Lower lobe of right lung (tissue), 2 donors: Measurements from ENCODE around the gene GMDS. TPM values are rescaled to one million over a fixed set of nuclear protein-coding genes. Genes with fewer than 3 reads are reported as not detected.

ENCODE experiments used
- ATAC-seq, 2 donors: fragments of 200-7000 bp; cut with Tn5 transposase; one replicate each; pipeline ENCODE4 v1.9.1; 2020 to 2022; ENCODE audit warnings: mild to moderate bottlenecking in 2 of 2, moderate library complexity in 2 of 2
- DNase-seq: peaks from one replicate; pipeline ENCODE4 v3.0.0-alpha.2; 2020
- H3K27ac ChIP-seq: fragments of 200-600 bp; one replicate; pipeline ENCODE4 v1.8.0; 2022
- H3K27me3 ChIP-seq: fragments of 200-600 bp; one replicate; pipeline ENCODE4 v1.8.0; 2022; ENCODE audit warnings: low read depth
- H3K36me3 ChIP-seq: fragments of 200-600 bp; one replicate; pipeline ENCODE4 v1.8.0; 2022; ENCODE audit warnings: mild to moderate bottlenecking
- H3K4me1 ChIP-seq: fragments of 200-600 bp; one replicate; pipeline ENCODE4 v1.8.0; 2022
- H3K4me3 ChIP-seq: fragments of 200-600 bp; one replicate; pipeline ENCODE4 v1.8.0; 2022; ENCODE audit warnings: mild to moderate bottlenecking
- H3K9me3 ChIP-seq: fragments of 200-600 bp; one replicate; pipeline ENCODE4 v1.8.0; 2022
- intact Hi-C: fragments of 100-400 bp; cut with DNase I; formaldehyde crosslinking; loops from one replicate; pipeline ENCODE4 v1.11.0; 2022
- total RNA-seq: library from RNA; stranded (reverse); fragmentation: NEBNext Ultra II Directional; extraction: Animal tissue kit (Norgen Biotek cat#: 25700); gene quantifications from one replicate; pipeline ENCODE4 v1.2.1, GENCODE V29; 2021
- TF ChIP-seq, protein P1 (sequence below): fragments of 200-600 bp; IDR thresholded peaks from one replicate; pipeline ENCODE4 v1.8.0; 2022; ENCODE audit warnings: antibody characterized with exemption, mild to moderate bottlenecking
- donor health status: DM: no; HTN: yes; CAD: no; lungs with severe emphysema.

GMDS gene
- total RNA-seq, 1 donor from 2014 or later, result 12.7 TPM

DNA sequence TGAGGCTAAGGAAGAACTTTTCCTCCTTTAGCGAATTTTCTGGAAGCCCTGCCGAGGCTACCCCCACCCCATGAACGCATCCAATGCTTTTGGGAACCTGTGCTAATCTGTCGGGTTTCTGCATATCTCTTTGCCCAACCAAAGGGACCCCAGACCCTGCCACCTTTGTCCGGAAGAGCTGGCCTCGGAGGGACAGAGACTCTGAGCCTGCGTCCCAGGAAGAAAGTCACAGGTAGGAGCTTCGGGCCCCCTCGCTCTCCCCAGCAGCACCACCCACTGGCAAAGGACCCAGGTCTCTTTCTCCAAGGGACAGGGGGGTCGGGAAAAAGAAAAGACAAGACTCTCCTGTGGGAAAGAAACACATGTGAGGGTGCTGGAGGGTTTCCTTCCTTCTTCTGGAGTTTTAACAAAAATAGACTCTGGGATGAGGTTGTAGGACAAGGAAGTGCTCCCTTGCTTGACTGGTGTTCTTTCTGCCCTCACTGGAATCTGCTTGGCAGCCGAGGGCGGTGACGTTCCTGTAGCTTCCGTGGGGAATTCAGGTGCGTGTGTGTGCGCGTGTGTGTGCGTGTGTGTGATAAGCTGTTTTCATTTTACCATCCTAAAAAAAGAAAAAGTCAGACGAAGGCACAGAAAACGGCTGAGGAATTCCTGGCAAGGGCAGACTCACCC is 652.0 kb downstream of the GMDS start:
- Histone ChIP-seq H3K27me3 (peaks cover 36% of the 10 kb centered on the region), H3K9me3 (no peaks in the 10 kb centered on the region), H3K27ac (no peak overlapping the region), H3K4me1 (no peaks in the 10 kb centered on the region), H3K36me3 (no peaks in the 10 kb centered on the region), H3K4me3 (no peak overlapping the region)
- DNase-seq (no peak), ATAC-seq (no peak)
- intact Hi-C loops, result loop anchor here (10.0 kb wide), 1 partner anchor 511 kb away; no protein-coding TSS in a partner anchor
- TF ChIP-seq, protein P1, sequence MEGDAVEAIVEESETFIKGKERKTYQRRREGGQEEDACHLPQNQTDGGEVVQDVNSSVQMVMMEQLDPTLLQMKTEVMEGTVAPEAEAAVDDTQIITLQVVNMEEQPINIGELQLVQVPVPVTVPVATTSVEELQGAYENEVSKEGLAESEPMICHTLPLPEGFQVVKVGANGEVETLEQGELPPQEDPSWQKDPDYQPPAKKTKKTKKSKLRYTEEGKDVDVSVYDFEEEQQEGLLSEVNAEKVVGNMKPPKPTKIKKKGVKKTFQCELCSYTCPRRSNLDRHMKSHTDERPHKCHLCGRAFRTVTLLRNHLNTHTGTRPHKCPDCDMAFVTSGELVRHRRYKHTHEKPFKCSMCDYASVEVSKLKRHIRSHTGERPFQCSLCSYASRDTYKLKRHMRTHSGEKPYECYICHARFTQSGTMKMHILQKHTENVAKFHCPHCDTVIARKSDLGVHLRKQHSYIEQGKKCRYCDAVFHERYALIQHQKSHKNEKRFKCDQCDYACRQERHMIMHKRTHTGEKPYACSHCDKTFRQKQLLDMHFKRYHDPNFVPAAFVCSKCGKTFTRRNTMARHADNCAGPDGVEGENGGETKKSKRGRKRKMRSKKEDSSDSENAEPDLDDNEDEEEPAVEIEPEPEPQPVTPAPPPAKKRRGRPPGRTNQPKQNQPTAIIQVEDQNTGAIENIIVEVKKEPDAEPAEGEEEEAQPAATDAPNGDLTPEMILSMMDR, result no peak

DNA sequence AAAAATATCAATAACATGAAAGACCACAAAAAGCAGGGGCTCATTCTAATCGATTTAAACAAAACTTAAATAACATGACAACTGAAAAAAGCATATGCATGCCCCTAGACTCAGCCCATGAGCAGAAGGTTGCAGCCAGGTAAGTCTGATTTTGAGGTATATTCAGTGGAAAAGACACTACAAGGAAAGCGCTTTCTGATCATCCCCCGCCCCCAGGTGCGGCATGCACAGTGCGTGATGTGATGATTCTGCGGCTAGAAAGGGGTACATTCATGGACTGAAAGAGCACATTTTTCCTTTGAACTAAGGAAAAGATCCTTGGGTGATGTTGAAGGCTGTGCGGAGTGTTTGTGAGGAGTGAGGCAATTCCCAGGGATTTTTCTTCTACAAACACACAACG is 652.6 kb downstream of the GMDS start:
- no peak overlapping the region for H3K27ac ChIP-seq
- intact Hi-C loops, result loop anchor here (10.0 kb wide), 1 partner anchor 512 kb away; no protein-coding TSS in a partner anchor
- no peak for ATAC-seq

DNA sequence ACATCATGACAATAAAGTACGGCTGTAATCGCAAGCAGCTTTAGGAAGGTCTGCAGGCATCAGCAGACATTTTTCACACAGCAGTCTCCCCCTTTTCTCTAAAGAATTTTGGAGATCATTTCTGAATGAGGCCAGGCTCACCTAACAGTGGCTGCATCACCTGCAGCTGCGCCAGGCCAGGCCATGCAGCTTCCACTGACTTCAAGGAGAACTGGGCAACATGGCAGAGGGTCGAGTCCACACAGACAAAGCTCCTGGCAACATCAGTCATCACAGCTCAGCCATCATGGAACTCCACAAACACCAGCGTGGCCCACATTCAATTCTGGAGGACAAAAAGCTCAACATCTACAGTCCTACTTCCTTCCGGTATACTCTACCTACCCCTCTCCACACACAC is 653.5 kb downstream of the GMDS start:
- Histone ChIP-seq H3K4me3 (no peak overlapping the region), H3K27me3 (peaks cover 32% of the 10 kb centered on the region), H3K4me1 (no peaks in the 10 kb centered on the region), H3K27ac (no peak overlapping the region), H3K36me3 (no peaks in the 10 kb centered on the region), H3K9me3 (no peaks in the 10 kb centered on the region)
- intact Hi-C loops, result loop anchor here (10.0 kb wide), 1 partner anchor 513 kb away; no protein-coding TSS in a partner anchor
- TF ChIP-seq, protein P1, result no peak
- ATAC-seq, result no peak
- DNase-seq, result no peak

More for the DNA sequence above, 652.6 kb downstream of the GMDS start:
- Histone ChIP-seq H3K4me3 (no peak overlapping the region), H3K36me3 (no peaks in the 10 kb centered on the region), H3K27me3 (peaks cover 32% of the 10 kb centered on the region), H3K4me1 (no peaks in the 10 kb centered on the region), H3K9me3 (no peaks in the 10 kb centered on the region)
- no peak for DNase-seq
- TF ChIP-seq, protein P1, result no peak

DNA sequence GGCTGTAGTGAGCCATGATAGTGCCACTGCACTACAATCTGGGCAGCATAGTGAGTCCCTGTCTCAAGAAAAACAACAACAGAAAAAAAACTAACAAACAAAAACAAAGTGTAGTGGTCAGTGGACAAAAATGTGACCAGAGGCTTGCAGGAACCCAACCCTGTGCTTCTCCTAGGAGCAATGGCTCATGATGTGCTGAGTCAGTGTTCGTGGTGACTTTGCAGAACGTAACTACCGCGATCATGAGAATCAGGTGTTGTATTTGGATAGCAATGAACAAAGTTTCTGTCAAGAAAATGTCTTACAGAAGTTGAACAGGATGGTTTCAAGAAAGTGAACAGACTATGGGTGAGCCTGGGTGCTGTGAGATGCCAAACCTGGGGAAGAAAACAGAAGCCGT is 654.2 kb downstream of the GMDS start:
- no peaks in the 10 kb centered on the region for H3K36me3 ChIP-seq
- intact Hi-C loops, result loop anchor here (10.0 kb wide), 1 partner anchor 514 kb away; no protein-coding TSS in a partner anchor
- H3K9me3 ChIP-seq, result no peaks in the 10 kb centered on the region
- no peak for DNase-seq
- TF ChIP-seq, protein P1, result no peak
- no peak overlapping the region for H3K4me3 ChIP-seq
- H3K4me1 ChIP-seq, result no peaks in the 10 kb centered on the region
- H3K27ac ChIP-seq, result no peak overlapping the region
- no peak for ATAC-seq
- peaks cover 32% of the 10 kb centered on the region for H3K27me3 ChIP-seq

DNA sequence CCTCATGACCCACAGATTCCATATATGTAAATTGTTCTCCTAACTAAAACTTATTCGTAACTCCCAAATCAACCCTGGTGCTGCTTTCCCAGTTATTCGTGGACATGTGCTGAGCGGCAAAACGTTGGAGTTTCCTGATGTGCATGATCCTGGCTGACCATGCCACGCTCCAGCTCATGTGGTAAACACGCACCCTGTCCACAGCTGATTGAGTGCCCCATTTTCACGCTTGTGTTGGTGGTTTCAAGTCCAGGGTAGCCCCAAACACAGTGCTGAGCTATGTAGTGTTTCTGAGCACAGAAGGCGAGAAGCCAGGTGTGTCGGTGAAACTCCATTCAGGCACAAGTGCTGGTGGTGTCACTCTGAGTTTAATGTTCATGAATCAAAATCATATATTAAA is 654.8 kb downstream of the GMDS start:
- no peak overlapping the region for H3K4me3 ChIP-seq
- no peaks in the 10 kb centered on the region for H3K9me3 ChIP-seq
- H3K4me1 ChIP-seq, result no peaks in the 10 kb centered on the region
- no peaks in the 10 kb centered on the region for H3K36me3 ChIP-seq
- DNase-seq, result no peak
- peaks cover 27% of the 10 kb centered on the region for H3K27me3 ChIP-seq
- ATAC-seq, result no peak
- intact Hi-C loops, result loop anchor here (10.0 kb wide), 1 partner anchor 514 kb away; no protein-coding TSS in a partner anchor
- H3K27ac ChIP-seq, result no peak overlapping the region
- TF ChIP-seq, protein P1, result no peak
